T1000 (cell line): ENCODE results near the gene ACBD6.

Experiments used
- DNase-seq: peaks from one replicate; lab custom pipeline; 2025; ENCODE audit warnings: mixed read lengths; lab: John Stamatoyannopoulos, UW

The ACBD6 gene

GRCh38 chr1:180369061-180369460 lies 133.3 kb downstream of the ACBD6 start:
- no peak for DNase-seq

DNA sequence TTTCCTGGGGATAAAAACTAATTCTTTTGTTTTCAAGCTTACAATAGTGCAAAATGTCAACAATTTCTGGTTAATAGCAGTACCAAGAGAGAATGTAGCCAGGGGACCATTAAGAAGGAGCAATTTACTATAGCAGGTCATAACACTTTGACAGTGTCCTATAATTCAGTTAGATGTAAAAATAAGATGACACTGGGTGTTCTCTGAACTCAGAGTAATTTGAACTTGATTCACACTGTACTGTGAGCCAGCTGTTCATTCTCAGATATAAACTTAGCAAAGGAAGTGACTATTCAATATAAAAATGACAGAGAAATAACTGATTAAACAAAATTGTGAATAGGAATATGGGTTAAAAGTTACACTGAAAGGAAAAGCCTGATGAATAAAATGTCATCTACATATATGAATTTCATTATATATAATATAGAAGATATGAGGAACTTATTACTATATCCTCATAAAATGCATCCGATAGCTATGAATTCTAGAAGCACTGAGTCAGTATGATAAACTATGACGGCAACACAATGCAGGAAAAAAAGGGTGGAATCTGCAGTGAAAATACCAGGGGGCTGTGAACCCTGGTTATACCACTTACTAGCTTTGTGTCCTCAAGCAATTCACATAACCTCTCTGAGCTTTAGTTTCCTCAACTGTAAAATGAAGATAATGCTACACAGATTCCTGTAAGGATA lies 135.9 kb downstream of the ACBD6 start:
- no peak for DNase-seq

DNA sequence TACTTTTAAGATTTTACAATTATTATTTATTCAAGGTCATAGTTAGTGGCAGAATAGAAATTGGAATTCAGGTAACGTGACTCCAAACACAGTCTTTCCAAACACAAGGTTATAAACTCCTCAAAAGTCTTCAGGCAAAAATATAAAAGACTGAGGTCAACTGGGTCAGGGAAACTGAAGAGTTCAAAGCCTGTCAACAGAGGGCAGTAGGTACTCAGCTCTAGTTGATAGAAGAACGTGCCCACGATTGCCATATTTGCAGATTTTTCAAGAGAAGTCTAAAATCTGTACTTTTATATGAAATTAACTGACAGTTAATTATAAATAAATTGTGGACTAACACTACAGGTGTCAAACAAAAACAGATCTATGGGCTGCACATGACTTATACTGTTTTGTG lies 137.3 kb downstream of the ACBD6 start:
- DNase-seq: no peak

- no peak for DNase-seq
Observed at GRCh38 chr1:180363246-180363995, 139.0 kb downstream of the ACBD6 start.

DNA sequence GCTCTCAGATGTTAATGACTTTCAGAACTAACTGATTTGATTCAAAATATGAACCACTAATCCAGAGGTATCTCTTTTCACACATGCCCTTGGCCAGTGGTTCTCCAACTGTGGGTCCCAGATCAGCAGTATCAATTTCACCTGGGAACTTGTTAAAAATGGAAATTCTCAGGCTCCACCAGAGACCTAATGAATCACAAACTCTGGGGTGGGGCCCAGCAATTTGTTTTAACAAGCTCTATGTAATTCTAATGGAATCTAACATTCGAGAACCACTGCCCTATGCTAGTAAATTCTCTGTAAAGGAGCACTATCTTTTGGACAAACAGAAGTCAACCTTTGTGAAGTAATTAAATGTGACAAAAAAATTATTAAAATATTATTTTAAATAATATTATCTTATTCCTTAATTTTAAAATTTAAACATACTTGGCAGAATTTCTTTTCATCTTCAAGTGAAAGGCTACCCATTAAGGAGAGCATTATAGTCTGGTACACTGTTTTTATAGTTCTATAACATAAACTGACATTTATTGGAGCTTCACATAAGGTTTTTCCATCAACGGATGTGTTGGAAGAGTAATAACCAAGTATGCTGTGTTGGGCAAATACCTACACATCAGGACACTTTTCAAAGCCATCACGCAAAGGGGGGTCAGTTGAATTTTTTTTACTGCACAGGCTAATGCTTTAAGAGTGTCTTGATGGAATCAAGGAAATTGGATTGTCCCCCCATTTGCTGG lies 141.9 kb downstream of the ACBD6 start:
- DNase-seq: peak; percentile 26

GRCh38 chr1:180358649-180359048 lies 143.7 kb downstream of the ACBD6 start:
- DNase-seq: no peak

DNA sequence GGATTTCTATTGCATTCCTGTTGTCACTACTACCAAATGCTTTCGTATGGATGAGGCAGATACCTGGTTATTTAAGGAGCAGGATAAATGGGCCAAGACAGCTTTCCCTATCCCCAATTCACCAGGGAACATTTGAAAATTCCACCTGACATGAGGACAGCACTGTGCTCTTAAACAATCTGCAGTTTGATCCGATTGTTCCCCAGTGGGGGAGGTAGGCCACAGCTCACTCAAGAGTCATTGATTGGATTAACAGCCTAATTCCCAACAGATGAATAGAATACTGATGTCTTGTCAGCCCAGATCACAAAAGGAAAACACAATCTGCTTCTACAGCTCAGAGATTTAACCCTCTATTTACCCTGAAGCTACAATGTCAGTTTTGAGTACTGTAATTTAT lies 148.4 kb downstream of the ACBD6 start:
- DNase-seq: no peak

DNA sequence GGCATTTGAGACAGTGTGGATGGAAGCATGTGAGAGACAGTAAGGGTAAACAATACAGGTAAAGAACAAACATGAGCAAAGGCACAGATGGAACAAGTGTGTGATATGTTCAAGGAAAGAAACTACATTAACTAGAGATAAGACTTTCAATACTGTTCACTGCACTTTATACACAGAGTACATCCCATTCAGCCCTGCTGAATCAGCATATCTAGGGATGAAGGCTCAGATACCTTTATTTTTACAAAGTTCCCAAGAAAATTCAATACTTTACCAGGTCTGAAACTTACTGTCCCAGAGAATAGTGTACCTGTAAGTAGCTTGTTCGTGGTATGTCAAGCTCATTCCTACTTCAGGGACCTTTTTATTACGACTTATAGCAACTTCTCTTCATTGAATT lies 149.8 kb downstream of the ACBD6 start:
- no peak for DNase-seq

DNA sequence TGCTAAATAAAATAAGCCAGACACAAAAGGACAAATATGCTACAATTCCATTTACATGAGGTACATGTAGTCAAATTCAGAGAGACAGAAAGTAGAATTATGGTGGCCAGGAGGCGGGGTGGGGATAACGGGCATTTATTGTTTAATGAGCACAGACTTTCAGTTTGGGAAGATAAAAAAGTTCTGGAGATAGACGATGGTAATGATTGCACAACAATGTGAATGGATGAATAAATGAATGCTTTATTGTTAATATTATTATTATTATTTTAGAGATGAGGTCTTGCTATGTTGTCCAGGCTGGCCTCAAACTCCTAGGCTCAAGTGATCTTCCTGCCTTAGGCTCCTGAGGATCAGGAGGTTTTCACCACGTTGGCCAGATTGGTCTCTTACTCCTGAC lies 150.4 kb downstream of the ACBD6 start:
- DNase-seq: no peak

GRCh38 chr1:180345148-180345547 lies 157.2 kb downstream of the ACBD6 start:
- DNase-seq: no peak

GRCh38 chr1:180343921-180344769 lies 158.2 kb downstream of the ACBD6 start:
- no peak for DNase-seq

DNA sequence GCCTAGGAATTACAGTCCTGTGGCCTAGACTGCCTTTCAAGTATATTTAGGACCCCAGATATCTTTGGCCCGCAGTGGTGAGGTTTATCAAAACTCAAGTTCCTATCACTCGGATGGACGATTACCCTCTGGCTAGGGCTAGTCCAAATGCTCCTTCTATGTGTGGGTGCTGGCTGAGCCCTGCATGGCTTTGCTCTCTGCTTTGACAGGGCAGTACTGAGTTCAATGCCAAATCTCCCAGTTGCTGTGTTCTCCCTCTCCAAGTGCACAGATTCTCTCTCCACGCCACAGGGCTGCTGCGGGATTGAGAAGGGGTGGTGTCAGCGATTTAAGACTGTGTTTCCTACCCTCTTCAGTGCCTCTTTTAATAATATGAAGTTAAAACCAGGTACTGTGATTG lies 175.3 kb downstream of the ACBD6 start:
- no peak for DNase-seq

- DNase-seq: no peak
Observed at GRCh38 chr1:180312926-180313325, 189.5 kb downstream of the ACBD6 start.

DNA sequence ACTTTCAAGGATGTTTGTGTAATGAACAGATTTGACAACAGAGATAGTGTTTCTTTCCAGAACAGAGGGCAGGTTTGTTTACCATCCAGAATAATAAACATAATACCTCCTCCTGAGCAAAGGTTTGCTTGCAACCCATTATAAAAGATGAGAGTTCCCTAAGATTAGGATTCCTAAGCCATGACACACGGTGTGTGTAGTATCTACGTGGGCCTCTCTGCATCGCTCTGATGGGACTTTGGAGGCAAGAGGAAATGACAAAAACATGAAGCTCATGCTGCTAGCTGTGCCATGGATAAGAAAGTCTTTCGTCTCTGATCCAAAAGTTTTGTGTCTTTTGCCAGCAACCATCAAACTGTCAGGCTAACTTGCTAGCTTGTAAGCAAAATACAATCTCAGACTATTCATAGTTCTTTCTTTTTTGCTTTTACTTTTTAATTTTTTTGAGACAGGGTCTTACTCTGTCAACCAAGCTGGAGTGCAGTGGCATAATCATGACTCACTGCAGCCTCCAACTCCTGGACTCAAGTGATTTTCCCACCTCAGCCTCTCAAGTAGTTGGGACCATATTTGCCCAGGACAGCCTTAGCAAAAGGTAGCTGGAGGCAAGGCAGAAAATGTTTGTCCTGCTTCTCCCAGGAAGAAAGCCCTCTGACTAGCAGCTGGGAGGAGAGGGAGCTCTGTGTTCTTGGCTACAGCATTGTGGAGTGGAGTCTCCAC lies 191.2 kb downstream of the ACBD6 start:
- DNase-seq: no peak

DNA sequence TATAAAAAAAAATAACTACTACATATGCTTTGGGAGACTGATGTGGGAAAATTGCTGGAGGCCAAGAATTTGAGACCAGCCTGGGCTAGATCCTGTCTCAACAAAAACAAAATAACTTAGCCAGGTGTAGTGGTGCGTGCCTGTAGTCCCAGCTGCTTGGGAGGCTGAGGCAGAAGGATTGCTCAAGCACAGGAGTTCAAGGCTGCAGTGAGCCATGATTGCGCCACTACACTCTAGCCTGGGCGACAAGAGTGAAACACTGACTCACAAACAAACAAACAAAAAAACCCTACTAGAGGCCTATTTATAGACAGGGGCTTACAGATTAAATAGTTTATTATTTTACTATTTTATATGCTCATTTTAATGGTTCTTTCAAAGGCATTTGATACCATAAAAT lies 192.3 kb downstream of the ACBD6 start:
- no peak for DNase-seq

- no peak for DNase-seq
Observed at GRCh38 chr1:180309338-180309737, 193.0 kb downstream of the ACBD6 start.

- no peak for DNase-seq
Observed at GRCh38 chr1:180301135-180301742, 201.1 kb downstream of the ACBD6 start.

DNA sequence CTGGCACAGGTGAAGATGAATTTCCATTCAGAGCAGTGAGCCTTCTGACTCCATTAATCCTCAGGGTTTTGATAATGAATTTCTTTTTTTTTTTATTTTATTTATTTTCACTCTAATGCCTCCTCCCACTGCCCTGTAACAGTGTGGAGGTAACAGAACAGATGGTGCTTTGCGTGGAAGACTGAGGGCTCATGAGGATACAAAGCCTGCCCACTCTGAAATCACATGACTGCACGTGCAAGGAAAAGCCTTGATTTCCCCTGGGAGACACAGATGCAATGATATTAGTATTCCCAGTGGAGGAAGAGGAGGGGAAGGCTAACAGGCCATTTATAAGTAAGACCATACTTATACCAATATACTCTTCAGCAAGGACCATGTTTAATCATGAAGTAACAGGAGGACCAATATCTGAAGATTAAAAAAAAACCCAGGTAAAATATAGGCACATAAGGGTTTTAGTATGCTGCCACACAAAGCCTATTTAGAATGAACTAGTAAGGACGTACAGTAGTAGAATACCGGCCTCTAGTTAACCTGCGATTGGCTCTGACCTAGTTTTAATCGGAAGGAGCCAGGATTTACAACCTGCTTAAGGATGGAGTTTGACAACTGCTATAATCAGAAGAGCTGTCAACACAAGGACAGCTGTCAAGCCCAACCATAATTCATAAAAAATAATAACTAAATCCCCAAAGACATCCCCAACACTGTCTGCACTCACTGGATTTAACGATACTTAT lies 202.7 kb downstream of the ACBD6 start:
- DNase-seq: no peak

GRCh38 chr1:180295999-180296398 lies 206.4 kb downstream of the ACBD6 start:
- DNase-seq: no peak

GRCh38 chr1:180294711-180295110 lies 207.7 kb downstream of the ACBD6 start:
- DNase-seq: no peak
